Esophagus muscularis mucosa (tissue), 4 donors: Measurements from ENCODE around the gene GFPT1. TPM values are rescaled to one million over a fixed set of nuclear protein-coding genes. Genes with fewer than 3 reads are reported as not detected.
A peak's percentile ranks its signal among the peaks of the same experiment; 100 is the strongest.

Source experiments
- DNase-seq: peaks from one replicate; pipeline ENCODE4 v3.0.0-alpha.2; 2017; ENCODE audit errors: extremely low spot score
- H3K27ac ChIP-seq, 4 donors: fragments of 200-600 bp; sonication (generic); replicated peaks in 1 of 4; 1 replicate in 3 of 4; 2 replicates in 1 of 4; pipeline ENCODE4 v1.5.1; 2016 to 2019; ENCODE audit warnings: mild to moderate bottlenecking in 1 of 4
- H3K27me3 ChIP-seq, 4 donors: fragments of 200-600 bp; sonication (generic); one replicate each; pipeline versions ENCODE4 v1.5.1 to v1.6.0; 2016 to 2019
- H3K36me3 ChIP-seq, 4 donors: fragments of 200-600 bp; sonication (generic); one replicate each; pipeline ENCODE4 v1.5.1; 2016 to 2019
- H3K4me1 ChIP-seq, 4 donors: fragments of 200-600 bp; sonication (generic); one replicate each; pipeline ENCODE4 v1.5.1; 2016 to 2019
- H3K4me3 ChIP-seq, 4 donors: fragments of 200-600 bp; sonication (generic); 1 replicate in 2 of 4; 2 replicates in 2 of 4; pipeline ENCODE4 v1.5.1; 2016 to 2019; ENCODE audit warnings: mild to moderate bottlenecking in 4 of 4, moderate library complexity in 1 of 4
- H3K9me3 ChIP-seq, 4 donors: fragments of 200-600 bp; sonication (generic); 1 replicate in 3 of 4; 2 replicates in 1 of 4; pipeline ENCODE4 v1.5.1; 2016 to 2019
- EP300 ChIP-seq: sonication (generic); formaldehyde crosslinking; IDR thresholded peaks from one replicate; pipeline ENCODE4 v1.6.1; 2017; ENCODE audit warnings: antibody characterized with exemption
- POLR2A ChIP-seq: fragments of 450-650 bp; IDR thresholded peaks from one replicate; pipeline ENCODE4 v1.6.1; 2017; ENCODE audit warnings: antibody characterized with exemption, moderate library complexity, mild to moderate bottlenecking, low read depth
- POLR2AphosphoS5 ChIP-seq, 2 donors: sonication (generic); formaldehyde crosslinking; IDR thresholded peaks; one replicate each; pipeline ENCODE4 v1.6.1; 2017; ENCODE audit warnings: antibody characterized with exemption in 2 of 2
- WGBS: methylation state at CpG from one replicate; pipeline ENCODE4 v1.1.5; 2018; 5-methylcytosine and 5-hydroxymethylcytosine counted together
- intact Hi-C: fragments of 100-400 bp; cut with DNase I; formaldehyde crosslinking; loops from one replicate; pipeline ENCODE4 v1.15.1; 2023
- total RNA-seq, 4 donors: library from RNA; depleted of rRNA; stranded (reverse); fragments of >200 nt; gene quantifications; one replicate each; pipeline versions ENCODE4 v1.1.0 to v1.2.1, GENCODE V29; 2016
- TF ChIP-seq, protein P1 (sequence below), 3 experiments: fragments of 200-600 bp in 2 of 3; fragments of 450-650 bp in 1 of 3; sonication (generic) in 2 of 3; IDR thresholded peaks; one replicate each; pipeline ENCODE4 v1.5.1; 2017 to 2019; ENCODE audit warnings: antibody characterized with exemption in 3 of 3, mild to moderate bottlenecking in 2 of 3, moderate library complexity in 1 of 3

GFPT1 gene
- total RNA-seq, 4 donors from 2014 or later, result 17.4 to 25.3 (median 23.2) TPM

DNA sequence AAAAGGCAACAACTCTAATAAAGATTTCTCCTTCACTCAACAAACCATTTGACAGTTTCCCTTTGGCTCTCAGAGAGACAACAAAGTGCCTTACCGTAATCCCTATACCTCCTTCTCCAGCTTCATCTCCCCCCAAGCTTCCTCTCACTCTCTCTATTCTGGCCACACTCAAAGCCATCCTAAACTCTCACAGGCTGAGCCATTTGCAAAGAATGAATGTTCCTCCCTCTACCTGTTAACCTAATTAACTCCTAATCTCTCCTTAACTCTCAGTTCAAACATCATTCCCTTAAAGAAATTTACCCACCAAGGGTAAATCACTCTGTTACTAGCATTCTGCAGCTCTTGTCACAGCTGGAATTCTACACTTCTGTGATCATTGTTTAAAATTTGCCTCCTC is 38.2 kb downstream of the GFPT1 start:
- 90% methylated on average over 1 of the region's 1 CpG for WGBS
- H3K4me3 ChIP-seq, result no peak overlapping the region

DNA sequence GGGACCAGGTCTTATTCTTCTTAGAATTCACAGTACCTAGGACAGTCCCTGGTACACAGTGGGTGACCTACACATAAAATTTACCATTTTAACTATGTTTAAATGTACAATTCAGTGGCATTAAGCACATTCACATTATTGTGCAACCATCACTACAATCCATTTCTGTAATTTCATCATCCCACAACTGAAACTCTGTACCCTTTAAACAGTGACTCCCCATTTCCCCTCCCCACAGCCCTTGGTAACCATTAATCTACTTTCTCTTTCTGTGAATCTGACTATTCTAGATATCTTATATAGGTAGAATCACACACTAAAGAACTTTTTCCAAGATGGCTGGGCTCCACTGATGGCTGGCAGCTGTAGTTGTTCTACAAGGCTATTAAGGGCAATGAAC is 41.6 kb downstream of the GFPT1 start:
- Histone ChIP-seq H3K27ac (no peak overlapping the region), H3K36me3 (peaks cover 27 to 99% (median 91%) of the 10 kb centered on the region in 4 donors), H3K27me3 (no peaks in the 10 kb centered on the region), H3K4me3 (no peak overlapping the region), H3K9me3 (no peaks in the 10 kb centered on the region), H3K4me1 (peaks cover 0 to 7% (median 2%) of the 10 kb centered on the region in 4 donors)
- intact Hi-C loops, result no loop called here
- DNase-seq, result no peak
- TF ChIP-seq EP300 (no peak), POLR2AphosphoS5 (IDR thresholded peaks at IDR 0.05) (no peak), POLR2A (no peak)

More for the DNA sequence above, 38.2 kb downstream of the GFPT1 start:
- Histone ChIP-seq H3K27ac (no peak overlapping the region), H3K9me3 (no peaks in the 10 kb centered on the region), H3K4me1 (no peaks in the 10 kb centered on the region), H3K27me3 (no peaks in the 10 kb centered on the region), H3K36me3 (peaks cover 20 to 88% (median 66%) of the 10 kb centered on the region in 4 donors)
- TF ChIP-seq EP300, result no peak
- no peak for TF ChIP-seq POLR2AphosphoS5 (IDR thresholded peaks at IDR 0.05)
- TF ChIP-seq POLR2A, result no peak
- TF ChIP-seq, protein P1, sequence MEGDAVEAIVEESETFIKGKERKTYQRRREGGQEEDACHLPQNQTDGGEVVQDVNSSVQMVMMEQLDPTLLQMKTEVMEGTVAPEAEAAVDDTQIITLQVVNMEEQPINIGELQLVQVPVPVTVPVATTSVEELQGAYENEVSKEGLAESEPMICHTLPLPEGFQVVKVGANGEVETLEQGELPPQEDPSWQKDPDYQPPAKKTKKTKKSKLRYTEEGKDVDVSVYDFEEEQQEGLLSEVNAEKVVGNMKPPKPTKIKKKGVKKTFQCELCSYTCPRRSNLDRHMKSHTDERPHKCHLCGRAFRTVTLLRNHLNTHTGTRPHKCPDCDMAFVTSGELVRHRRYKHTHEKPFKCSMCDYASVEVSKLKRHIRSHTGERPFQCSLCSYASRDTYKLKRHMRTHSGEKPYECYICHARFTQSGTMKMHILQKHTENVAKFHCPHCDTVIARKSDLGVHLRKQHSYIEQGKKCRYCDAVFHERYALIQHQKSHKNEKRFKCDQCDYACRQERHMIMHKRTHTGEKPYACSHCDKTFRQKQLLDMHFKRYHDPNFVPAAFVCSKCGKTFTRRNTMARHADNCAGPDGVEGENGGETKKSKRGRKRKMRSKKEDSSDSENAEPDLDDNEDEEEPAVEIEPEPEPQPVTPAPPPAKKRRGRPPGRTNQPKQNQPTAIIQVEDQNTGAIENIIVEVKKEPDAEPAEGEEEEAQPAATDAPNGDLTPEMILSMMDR (IDR thresholded peaks at IDR 0.05), result no peak
- intact Hi-C loops, result no loop called here
- no peak for DNase-seq

DNA sequence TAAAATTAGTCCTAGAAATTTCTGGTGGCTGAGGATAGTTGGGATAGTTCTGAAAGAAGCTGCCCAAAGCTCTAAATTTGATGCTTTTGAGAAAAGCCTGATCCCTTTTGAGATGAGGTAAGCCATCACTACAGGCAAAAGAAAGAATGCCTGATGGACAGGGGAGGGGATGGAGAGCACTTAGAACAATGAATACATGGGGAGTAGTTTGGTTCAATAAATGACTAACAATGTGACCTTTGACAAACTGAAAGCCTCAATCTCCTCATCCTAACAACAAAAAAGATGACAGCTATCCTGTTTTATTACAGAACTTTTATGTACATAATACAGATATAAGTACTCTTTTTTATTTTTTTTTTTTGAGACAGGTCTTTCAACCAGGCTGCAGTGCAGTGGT is 42.7 kb downstream of the GFPT1 start:
- H3K27ac ChIP-seq, result no peak overlapping the region
- H3K27me3 ChIP-seq, result no peaks in the 10 kb centered on the region
- no peaks in the 10 kb centered on the region for H3K9me3 ChIP-seq
- TF ChIP-seq EP300 (no peak), POLR2AphosphoS5 (IDR thresholded peaks at IDR 0.05) (no peak), POLR2A (no peak)
- TF ChIP-seq, protein P1 (IDR thresholded peaks at IDR 0.05), result no peak
- DNase-seq, result no peak
- peaks cover 0 to 14% (median 5%) of the 10 kb centered on the region in 4 donors for H3K4me1 ChIP-seq
- H3K4me3 ChIP-seq, result no peak overlapping the region
- intact Hi-C loops, result no loop called here
- peaks cover 27 to 95% (median 84%) of the 10 kb centered on the region in 4 donors for H3K36me3 ChIP-seq

DNA sequence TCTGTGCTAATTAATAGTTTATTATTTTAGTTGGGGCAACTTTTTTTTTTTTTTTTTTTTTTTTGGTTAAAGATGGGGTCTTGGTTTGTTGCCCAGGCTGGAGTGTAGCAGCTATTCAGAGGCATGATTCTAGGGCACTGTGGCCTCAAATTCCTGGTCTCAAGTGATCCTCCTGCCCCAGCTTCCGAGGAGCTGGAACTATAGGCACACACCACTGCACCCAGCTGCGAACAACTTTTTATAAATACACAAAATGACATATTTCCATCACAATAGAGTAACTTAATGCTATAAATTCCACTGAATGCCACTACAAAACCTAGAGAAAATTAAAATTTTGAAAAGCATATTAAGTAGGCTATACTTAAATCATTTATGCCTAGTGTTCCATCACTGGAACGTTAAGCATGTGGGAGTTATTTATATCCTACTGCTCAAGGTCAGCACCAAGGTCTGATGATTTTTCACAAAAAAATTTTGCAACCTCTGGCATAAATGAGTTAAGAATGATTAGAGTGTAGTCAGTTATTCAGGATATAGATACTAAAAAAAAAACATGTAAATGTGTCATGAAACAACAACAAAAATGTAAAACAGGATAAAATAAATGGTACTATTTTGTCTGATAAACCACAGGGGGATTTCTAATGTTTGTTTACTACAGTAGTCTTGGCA is 46.8 kb downstream of the GFPT1 start:
- intact Hi-C loops, result no loop called here
- TF ChIP-seq POLR2AphosphoS5 (IDR thresholded peaks at IDR 0.05), result no peak
- TF ChIP-seq, protein P1 (IDR thresholded peaks at IDR 0.05), result no peak
- TF ChIP-seq POLR2A, result no peak
- TF ChIP-seq EP300, result no peak
- WGBS, result 21% methylated on average over 3 of the region's 3 CpGs
- peaks cover 12 to 92% (median 73%) of the 10 kb centered on the region in 4 donors for H3K36me3 ChIP-seq
- H3K27me3 ChIP-seq, result no peaks in the 10 kb centered on the region
- H3K4me1 ChIP-seq, result peaks cover 0 to 14% (median 6%) of the 10 kb centered on the region in 4 donors
- DNase-seq, result no peak
- H3K9me3 ChIP-seq, result no peaks in the 10 kb centered on the region
- peak overlapping the region; percentile 42 to 53 (median 50) for H3K27ac ChIP-seq
- no peak overlapping the region for H3K4me3 ChIP-seq

DNA sequence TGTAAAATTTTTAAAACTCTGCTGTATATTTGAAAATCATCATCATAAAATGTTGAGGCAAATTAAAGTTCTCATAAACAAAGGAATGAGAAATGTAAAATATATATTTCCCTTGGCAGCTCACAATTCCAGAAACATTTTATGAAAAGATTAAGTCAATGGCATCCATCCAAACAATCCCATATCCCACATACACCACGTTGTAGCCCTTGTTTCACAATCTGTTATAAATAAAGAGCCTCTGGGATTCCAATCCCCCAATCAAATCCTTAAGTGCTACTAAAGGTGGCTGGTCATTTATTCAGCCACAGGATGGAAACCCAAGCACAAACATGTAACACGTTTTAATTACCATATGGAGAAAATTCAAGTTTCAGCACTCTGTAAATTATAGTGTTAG is 51.7 kb downstream of the GFPT1 start:
- TF ChIP-seq, protein P1 (IDR thresholded peaks at IDR 0.05), result no peak
- TF ChIP-seq EP300, result no peak
- TF ChIP-seq POLR2AphosphoS5 (IDR thresholded peaks at IDR 0.05), result no peak
- no peak for TF ChIP-seq POLR2A
- no peak for DNase-seq
- H3K36me3 ChIP-seq, result peaks cover 0 to 57% (median 37%) of the 10 kb centered on the region in 4 donors
- no peaks in the 10 kb centered on the region for H3K9me3 ChIP-seq
- no peak overlapping the region for H3K4me3 ChIP-seq
- H3K4me1 ChIP-seq, result peaks cover 0 to 12% (median 8%) of the 10 kb centered on the region in 4 donors
- H3K27ac ChIP-seq, result no peak overlapping the region
- whole genome bisulfite sequencing, result 34% methylated on average over 2 of the region's 2 CpGs
- intact Hi-C loops, result no loop called here
- no peaks in the 10 kb centered on the region for H3K27me3 ChIP-seq
